PFSK-1 (cell line): ENCODE measurements around the gene FYN.

Experiments used
- SIN3A ChIP-seq: IDR thresholded peaks from 2 replicates; pipeline ENCODE4 v1.6.1; 2012; ENCODE audit warnings: mild to moderate bottlenecking, low read length, moderate library complexity, borderline replicate concordance; ENCODE audit not compliant: insufficient read depth
- TF ChIP-seq, protein P1 (sequence below), 2 experiments: IDR thresholded peaks; 2 replicates each; pipeline versions ENCODE4 v1.6.1 to v1.8.0; 2011 to 2012; ENCODE audit warnings: low read depth in 2 of 2, low read length in 2 of 2, control low read depth in 1 of 2, inconsistent platforms in 1 of 2, mild to moderate bottlenecking in 1 of 2, moderate library complexity in 1 of 2; ENCODE audit not compliant: insufficient read depth in 1 of 2

DNA sequence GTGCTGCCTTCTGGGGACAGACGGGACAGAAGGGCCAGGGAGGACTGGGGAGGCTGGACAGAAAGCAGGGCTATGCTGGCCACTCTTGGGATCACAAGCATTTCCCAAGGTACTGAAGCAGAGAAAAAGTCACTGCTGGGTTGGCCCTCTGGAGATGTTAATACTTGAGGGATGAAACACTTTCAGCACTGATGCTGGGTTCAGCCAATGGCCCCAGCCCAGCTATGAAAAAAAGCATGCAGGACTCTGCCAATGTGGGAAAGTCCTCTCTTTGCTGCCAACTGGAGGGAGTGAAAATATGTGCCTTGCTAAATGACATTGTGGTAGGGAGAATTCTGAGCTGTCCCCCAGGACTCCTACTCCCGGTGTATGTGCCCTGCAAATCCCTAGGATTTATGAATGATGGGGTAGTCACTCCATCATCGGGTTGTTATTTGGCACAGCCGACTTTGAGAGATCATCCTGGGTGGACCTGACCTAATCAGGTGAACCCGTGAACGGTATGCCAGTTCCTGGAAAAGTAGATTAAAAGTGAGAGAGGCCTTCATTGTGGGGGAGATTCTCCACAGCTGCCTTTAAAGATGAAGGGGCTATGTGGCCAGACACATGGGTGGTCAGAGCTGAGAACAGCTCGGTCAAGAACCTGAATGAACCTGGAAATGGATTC lies 147.7 kb downstream of the FYN start:
- TF ChIP-seq SIN3A = no peak
- TF ChIP-seq, protein P1, sequence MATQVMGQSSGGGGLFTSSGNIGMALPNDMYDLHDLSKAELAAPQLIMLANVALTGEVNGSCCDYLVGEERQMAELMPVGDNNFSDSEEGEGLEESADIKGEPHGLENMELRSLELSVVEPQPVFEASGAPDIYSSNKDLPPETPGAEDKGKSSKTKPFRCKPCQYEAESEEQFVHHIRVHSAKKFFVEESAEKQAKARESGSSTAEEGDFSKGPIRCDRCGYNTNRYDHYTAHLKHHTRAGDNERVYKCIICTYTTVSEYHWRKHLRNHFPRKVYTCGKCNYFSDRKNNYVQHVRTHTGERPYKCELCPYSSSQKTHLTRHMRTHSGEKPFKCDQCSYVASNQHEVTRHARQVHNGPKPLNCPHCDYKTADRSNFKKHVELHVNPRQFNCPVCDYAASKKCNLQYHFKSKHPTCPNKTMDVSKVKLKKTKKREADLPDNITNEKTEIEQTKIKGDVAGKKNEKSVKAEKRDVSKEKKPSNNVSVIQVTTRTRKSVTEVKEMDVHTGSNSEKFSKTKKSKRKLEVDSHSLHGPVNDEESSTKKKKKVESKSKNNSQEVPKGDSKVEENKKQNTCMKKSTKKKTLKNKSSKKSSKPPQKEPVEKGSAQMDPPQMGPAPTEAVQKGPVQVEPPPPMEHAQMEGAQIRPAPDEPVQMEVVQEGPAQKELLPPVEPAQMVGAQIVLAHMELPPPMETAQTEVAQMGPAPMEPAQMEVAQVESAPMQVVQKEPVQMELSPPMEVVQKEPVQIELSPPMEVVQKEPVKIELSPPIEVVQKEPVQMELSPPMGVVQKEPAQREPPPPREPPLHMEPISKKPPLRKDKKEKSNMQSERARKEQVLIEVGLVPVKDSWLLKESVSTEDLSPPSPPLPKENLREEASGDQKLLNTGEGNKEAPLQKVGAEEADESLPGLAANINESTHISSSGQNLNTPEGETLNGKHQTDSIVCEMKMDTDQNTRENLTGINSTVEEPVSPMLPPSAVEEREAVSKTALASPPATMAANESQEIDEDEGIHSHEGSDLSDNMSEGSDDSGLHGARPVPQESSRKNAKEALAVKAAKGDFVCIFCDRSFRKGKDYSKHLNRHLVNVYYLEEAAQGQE (IDR thresholded peaks at IDR 0.05; ENCODE audit: insufficient read depth in 1 of 2, low read depth in 2 of 2, low read length in 2 of 2) = no peak
